HG03196 (cell line): ENCODE data around the gene MAP4K2.

Source experiments
- ATAC-seq: cut with Tn5 transposase; IDR thresholded peaks from one replicate; pipeline ENCODE4 v1.9.1; 2021; ENCODE audit not compliant: unreplicated experiment

MAP4K2 gene

DNA sequence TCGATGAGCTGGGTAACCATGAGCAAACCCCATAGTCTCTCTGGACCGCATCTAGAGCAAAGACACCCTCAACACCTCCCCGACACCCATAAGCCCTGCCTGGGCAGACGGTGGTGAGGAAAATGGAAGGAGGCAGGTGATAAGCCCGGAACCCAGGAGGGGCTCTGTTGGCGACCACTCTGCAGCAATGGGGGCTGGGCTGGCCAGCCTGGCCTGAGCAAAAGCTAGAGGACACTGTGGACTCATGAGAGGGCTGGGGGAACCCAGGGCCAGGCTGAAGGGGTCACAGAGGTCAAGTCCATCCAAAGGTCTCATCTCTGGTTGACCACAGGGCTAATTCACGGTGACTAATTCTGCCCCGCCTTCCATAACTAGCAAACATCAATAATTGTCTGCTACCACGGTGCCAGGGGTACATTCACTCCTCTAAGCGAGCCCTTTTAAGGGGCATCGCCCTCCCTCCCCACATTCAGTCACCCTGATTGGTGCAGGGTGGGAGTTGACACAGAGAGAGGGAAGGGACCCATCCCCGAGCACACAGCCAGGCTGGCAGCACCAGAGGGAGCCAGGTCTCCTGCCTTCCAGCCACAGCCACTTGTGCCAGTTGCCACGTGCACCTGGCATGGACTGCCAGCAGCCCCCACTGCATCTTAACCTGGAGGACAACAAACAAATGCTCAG, 47.2 kb downstream of the MAP4K2 start:
- no peak for ATAC-seq

DNA sequence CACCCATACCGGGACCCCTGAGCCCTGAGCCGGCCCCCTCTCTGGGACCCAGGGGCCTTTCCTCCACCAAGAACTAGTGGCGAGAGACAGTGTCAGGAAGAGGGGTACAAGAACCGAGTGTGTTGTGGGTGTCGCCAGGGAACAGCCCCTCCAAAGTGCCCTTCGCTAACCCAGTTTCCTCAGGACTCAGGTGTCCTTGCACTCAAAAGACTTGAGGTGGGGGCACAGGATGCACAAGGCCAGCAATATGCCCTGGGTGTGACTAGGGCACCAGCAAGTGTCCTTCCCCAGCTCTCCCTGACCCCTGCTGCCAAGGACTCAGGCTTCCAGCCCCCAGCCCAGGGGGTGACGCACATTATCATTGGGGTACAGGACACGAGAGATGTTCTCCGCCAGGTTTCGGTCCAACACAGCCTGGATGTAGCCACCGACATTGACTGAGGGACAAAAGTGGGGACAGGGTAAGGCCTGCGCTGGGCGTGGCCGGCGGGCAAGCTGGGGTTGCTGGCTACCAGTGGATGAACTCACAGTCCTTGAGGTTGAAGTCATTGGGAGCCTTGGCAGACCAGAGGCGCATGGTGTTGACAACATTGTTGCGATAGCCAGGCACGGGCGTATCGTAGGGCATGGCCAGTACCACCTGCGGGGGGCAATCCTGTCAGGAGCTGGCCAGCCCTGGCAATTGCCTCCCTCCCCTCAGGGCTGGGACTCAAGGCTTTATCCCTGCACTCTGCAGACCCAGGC, 47.9 kb downstream of the MAP4K2 start:
- ATAC-seq = no peak

DNA sequence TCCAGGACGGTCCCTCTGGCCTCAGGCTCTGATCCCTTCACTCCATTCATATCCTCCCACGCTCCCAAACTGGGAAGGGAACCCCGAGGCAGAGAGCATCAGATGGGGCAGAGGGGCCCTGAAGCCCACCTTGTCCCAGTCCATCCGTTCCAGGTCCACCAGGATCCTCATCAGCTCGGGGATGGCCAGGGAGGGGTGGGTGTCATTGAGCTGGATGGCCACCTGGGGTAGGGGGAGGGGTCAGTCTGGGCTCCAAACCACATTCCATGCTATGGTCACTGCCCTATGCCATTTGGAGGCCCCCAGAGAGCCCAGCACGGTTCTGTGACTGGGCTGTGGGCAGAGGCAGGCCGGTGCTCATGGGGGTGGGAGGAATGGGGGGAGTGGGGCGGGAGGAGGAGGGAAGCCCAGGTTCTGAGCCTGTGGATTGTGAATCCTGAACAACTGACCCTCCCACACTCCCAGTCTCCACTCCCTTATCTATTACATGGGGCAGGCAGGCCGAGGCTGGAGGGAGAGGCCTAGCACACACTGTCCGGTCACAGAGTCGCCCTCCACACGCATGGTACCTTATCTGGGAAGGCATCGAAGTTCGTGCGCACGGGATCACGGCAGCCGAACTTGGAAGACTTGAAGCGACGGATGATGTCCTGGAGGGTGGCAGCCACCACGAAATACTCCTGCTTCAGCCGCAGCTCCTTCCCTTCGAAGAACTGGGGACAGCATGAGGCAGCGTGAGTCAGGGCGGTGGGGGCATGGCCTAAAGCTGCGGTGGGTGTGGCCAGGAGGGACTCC, 48.7 kb downstream of the MAP4K2 start:
- ATAC-seq = no peak

DNA sequence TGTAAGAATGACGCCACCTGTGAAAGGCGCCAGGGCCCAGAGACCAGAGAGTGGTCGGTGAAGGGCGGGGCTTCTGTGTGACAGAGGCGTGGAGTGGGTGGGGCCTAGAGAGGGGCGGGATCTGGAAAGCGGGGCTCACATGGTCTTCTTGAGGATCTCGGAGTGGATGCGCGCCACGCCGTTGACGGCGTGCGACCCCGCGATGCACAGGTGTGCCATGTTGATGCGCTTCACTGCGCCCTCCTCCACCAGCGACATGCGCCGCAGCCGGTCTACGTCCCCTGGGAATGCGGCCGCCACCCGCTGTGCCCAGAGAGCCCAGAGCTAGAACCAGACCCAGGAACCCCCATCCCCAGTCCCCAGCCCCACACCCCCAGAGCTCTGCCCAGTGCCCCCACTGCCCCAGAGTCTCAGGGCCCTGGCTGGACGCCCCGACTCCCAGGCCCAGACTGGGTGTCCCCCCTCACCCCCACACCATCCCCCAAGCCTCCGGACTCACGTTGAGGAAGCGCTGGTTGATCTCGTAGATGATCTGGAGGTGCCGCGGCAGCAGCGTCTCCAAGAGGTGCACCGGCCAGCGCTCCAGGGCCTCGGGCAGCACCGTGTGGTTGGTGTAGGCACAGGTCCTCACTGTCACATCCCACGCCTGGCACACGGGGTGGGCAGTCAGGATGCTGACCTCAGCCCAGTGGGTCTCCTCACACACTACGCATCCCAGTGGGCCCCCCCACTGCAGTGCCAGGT, 49.5 kb downstream of the MAP4K2 start:
- no peak for ATAC-seq

DNA sequence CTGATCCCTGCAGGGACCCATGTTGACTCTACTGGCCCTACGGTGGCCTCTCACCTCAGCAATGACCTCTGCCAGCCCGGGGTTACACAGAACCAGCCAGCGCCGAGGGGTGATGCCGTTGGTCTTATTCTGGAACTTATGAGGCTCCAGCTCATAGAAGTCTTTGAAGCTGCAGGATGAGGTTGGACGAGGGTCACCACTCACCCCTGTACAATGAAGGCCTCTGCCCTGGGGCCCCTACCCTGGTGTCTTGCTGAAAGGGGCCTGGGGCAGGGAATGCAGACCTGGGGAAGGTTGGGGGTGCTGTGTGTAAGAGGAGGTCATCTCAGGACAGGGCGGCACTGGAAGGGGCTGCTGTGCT, 50.0 kb downstream of the MAP4K2 start:
- ATAC-seq = no peak

DNA sequence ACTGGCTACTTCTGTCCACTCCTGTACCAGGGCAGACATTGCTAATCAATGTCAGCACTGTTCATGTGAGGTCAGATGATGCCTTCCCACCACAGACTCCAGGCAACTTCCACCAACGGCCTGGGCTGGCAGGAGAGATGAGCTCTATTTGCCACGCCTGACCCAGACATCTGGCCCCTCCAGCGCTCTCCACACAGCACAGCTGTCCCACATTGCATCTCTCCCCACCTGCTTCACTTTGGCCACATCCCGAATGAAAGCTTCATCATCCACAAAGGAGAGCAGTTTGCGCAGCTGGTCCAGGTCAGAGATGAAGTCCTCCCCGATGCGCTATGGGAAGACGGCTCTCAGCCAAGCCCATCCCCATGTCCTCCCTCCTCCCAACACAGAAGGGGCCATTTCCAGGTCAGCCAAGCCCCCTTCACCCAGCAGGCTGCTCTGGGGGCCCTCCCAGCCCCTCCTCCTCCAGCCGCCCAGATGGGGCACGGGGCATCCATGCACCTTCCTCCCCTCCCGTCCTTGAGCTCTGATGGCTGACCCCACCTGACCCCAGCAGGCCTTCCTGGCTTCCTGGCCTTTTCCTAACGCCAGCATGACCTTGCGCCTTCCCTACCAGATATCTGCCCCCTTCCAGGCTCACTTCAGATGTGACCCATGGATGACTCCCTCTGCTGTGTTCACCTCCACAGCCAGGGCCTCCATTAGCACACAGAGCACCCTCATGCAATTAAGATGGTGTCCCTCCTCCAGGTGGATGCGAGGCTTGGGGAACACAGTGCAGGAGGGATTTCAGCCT, 50.6 kb downstream of the MAP4K2 start:
- no peak for ATAC-seq

DNA sequence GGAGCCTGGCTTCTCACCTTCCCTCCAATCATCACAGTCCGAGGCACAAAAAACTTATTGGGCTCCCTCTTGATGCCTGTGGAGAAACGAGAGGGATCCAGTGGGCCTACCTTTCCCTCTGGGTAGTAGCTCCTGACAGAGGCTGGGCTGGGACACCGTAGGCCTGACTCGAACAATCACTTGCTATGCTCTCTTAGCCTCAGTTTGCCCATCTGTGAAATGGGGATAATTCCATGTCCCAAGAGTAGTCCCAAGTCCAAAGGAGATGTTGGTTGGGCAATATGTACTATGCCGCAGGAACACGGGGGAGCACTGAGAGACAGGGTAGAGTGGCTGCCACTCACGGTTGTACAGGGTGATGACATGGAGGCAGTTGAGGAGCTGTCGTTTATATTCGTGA, 51.4 kb downstream of the MAP4K2 start:
- no peak for ATAC-seq

DNA sequence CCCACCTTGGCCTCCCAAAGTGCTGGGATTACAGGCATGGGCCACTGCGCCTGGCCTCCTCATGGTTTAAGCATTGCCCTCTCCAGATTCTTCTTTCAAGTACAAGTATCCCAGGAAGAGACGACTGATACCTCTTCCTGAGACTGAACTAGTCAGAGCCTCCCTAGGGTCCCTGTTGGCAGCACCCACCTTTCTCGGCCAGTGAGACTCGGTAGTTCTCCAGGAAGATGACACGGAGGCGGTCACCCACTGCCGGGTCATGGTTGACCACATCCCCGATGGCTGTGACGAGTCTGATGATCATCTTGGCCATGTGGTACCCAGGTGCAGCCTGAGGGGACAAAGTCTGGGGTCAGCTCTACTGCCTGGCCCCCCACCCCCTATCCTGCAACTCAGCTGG, 51.9 kb downstream of the MAP4K2 start:
- ATAC-seq = no peak

DNA sequence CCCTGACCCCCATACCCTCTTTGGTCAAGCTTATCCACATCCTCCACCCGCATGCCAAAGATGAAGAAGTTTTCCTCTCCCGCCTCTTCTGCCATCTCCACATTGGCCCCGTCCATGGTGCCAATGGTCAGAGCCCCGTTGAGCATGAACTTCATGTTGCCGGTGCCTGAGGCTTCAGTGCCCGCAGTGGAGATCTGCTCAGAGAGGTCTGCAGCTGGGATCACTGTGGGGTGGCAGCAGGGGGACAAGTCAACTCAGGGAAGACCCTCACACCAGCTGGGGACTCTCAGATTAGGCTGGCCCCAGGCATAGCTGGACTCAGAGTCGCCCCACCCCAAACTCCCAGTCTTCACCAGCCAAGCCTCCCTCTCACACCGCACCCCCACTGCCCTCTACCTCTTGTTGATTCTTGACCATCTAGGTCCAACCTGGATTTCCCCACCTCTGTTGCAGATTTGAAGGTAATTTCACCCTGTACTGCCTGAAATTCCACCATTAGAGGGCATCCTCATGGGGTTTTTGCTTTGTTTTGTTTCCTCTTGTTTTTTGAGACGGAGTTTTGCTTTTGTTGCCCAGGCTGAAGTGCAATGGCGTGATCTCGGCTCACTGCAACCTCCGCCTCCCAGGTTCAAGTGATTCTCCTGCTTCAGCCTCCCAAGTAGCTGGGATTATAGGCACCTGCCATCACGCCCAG, 52.5 kb downstream of the MAP4K2 start:
- ATAC-seq = no peak

DNA sequence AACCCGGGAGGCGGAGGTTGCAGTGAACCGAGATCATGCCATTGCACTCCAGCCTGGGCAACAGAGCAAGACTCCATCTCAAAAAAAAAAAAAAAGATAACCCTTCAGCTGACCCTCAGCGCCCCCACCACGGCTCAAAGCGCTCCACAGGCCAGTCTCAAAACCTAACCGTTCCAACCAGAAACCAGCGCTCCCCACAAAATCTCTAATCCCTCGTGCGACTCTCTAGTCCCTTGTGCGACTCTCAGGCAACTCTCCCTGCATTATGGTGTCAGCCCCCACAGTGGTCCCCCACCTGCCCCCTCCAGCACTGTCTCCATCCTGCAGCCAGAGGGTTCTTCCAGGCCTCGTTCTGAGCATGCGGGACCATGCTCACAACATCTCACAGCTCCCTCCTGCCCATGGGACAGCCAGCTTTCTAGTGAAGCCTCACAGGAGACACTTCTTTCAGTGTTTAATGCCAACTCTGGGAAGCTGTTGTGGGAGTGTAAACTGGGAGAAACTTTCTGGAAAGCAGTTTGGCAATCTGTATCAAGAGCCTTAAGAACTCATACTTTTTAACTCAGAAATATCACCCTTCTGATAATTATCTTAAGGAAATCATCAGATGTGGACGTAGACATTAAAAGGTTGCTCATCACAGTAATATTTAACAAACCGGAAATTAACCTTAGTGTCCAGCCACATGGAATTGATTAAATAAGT, 54.9 kb downstream of the MAP4K2 start:
- ATAC-seq = no peak

DNA sequence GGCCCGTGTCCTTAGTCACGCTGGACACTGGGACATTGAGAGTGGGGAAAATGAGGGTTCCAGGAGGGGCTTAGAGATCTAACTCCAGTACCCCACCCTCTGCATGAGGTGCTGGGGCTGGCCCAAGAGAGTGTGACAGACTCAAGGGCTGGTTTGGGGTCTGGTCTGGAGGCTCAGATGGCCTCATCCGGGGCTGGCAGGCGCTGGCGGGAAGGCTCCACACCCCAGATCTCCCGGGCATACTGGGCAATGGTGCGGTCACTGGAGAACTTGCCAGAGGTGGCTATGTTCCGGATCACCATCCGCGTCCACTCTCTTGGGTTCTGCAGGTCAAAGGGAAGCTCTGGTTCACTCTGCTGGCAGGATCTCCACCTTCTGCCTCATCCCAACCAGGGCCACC, 56.5 kb downstream of the MAP4K2 start:
- no peak for ATAC-seq

DNA sequence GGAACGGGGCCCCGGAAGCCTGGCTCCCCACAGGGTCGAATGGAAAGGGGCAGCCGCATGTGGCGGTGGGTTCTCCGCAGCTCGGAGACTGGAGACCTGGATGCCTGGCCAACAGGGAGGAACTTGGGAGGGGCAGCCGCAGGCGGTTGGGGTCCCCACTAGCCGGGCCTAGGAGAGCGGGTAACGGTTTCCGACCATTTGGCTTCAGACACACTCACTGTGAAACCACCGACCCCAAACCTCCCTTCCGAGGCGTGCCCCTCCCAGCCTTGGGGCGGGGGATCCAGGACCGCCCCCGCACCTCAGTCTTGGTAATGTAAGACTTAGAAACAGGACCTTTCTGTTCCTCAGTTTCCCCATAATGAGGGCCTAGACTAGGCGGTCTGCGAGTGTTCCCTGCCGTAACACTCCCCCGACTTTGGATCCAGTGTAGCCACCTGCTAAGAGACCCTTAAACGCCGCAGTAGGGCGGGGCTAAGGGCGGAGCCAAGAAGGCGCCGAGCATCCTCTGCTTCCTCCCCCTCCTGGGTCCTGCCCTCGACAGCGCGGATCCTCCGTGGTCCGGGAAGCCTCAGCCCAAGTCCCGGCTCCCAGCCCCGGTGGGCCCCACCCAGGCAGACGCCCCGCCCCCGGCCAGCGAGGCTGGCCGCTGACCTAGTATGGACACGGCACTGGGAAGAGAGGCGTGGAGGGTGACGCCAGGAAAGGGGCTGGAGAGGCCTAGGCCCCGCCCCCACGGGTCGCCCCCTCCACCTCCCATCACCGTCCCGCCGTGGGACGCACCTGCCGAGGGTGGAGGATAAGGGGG, 57.3 kb downstream of the MAP4K2 start:
- no peak for ATAC-seq

DNA sequence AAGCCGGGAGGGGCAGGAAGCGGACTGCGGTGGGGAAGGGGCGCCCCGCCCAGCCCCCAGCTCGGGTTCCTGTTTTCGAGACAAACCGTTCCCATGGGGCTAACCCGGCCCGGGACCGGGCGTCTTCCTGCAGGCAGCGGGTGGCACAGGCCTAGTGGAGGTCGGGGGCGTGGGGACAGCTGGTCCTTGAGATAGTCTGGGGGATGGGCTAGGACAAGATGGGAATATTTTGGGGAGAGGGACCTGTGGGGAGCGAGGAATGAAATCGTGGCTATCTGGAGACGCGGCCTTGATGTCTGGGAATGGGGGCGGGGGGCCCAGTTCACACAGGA, 57.9 kb downstream of the MAP4K2 start:
- ATAC-seq = peak; percentile 40

DNA sequence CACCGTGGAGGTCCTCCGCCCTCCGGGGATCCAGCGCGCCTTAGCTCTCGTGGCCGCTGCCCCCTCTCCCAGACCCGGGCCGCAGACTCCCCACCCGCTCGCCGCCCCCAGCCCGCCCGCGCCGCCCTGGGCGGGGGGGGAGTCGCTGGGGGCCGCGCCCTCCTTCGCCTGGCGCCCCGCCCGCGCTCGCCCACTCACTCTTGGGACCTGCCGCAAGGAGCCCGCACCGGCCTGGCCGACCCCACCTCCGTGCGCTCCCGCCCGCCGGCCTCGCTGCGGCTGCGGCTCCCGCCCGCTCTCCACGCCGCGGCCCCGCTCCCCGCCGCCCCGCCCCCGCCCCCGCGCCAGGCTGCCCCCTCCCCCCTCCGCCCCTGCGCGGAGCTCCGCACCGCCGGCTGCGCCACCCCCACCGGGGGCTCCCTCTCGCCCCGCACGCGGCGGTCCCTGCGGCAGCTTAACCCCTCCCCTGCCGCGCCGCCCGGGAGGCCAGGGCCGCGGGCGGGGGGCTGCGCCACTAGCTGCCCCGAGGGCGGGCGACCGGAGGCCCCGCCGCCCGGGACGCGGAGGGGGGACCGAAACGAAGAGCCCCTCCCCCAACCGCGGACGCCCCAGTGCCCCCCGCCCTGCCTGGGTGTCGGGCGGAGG, 58.3 kb downstream of the MAP4K2 start:
- ATAC-seq = no peak

DNA sequence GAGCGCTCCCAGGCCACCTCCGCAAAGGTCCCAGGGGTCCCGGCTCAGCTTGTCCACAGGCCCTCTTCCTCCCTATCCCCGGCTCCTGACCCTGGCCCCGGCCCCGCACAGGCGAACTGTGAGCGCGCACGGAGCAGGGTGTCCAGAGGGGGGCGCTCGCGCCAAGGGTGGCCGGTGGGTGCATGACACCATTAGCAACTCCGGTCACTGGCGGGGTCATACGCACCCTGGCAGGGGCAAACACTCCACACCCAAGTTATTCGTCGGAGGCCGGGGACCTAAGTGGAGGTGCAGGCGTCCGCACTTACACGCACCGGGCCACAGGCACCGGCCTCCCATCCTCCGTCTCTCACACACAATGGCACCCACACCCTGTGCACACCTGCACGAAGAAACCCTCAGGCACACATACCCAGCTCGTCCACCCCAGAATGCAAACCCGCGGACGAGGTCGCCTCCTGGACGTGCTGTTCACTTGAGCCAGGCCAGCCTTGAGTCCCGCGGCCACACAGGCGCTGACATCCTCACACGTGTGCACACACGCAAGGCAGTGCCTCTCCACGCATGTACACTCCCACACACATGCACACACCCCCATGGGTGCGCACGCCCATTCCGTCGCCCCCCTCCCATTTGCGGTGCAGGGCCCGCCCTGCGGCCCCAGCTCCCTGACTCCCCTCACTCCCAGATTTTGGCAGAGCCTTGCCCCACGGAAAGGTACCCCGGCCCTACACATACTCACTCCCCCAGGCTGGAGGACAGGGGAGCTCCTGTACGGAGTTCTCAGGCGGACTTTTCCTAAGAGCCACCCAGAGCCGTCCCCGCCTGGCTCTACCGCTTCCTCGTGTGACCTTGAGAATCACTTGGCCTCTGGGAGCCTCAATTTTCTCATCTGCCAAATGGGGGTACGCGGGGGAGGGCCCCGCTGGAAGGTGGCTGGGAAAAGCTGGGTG, 59.1 kb downstream of the MAP4K2 start, which contains the start of gene RASGRP2:
RASGRP2 (minus strand) TSS at position 552 of the 953 bp plus-strand sequence. CDS start 1,276 bp downstream, outside the sequence.
- no peak for ATAC-seq

DNA sequence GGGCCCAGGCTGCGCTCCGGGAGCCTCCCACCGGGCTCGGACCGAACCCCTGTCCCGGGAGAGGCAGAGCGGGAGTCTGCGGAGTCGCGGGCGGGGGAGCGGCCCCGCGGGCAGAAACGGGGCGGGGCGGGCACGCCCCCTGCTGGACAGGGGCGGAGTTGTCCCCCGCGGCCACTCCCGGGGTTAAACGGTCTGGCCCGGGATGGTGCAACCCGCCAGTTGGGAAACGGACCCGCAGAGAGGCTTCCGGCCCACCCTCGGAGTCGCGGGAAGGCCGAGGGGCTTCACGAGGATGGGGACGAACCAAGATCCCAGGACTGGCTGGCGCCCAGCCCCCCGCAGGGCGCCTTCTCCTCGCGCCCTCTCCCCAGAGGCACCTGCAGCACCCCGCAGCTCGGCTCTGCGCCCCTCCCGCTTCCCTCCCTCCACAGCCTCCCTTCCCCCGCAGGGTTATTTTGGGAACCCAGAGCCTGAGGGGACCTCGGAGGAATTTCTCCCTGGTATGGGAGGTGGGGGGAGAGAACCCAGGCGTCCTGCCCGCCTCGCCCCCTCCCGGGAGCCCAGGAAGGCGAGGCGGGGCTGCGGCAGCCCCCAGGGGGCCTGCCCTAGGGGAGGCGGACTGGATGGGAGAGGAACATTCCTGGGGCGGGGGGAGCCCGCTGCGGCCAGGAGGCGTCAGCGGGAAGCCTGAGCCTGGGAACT, 60.0 kb downstream of the MAP4K2 start:
- no peak for ATAC-seq
